Measurements from ENCODE around the gene ELAVL1. TPM values are rescaled to one million over a fixed set of nuclear protein-coding genes. Genes with fewer than 3 reads are reported as not detected.
"Not testable (repeated sequence)": the region's sequence is repeated elsewhere in the genome, so short reads cannot be mapped to it uniquely, and the experiment has no call there.

ELAVL1 gene
- total RNA-seq = 16.2 TPM

GRCh38 chr19:8005534-8006256 is at the start of gene ELAVL1:
TSS of gene ELAVL1 (minus strand) at chr19:8005641. CDS start at chr19:7991815, 13,826 bp downstream.
- peak; percentile 84 for DNase-seq

- no peak for DNase-seq
Measured at GRCh38 chr19:8054169-8054568, 48.7 kb upstream of the ELAVL1 start.

GRCh38 chr19:8052464-8052859 is 47.0 kb upstream of the ELAVL1 start, which contains the start of gene CCL25:
TSS of gene CCL25 (plus strand) at chr19:8052760. CDS start at chr19:8053050, 290 bp downstream.
- DNase-seq = no peak

- peak; percentile 54 for DNase-seq
Measured at GRCh38 chr19:8050274-8051096, 45.0 kb upstream of the ELAVL1 start.

- DNase-seq = no peak
Measured at GRCh38 chr19:8046569-8047165, 41.2 kb upstream of the ELAVL1 start.

GRCh38 chr19:8045872-8046568 is 40.6 kb upstream of the ELAVL1 start:
- no peak for DNase-seq

GRCh38 chr19:8044018-8044417 is 38.6 kb upstream of the ELAVL1 start:
- DNase-seq = no peak

- DNase-seq = no peak
Measured at GRCh38 chr19:8042900-8043299, 37.5 kb upstream of the ELAVL1 start.

- no peak for DNase-seq
Measured at GRCh38 chr19:8041531-8041931, 36.1 kb upstream of the ELAVL1 start.

- no peak for DNase-seq
Measured at GRCh38 chr19:8039231-8039630, 33.8 kb upstream of the ELAVL1 start.

- no peak for DNase-seq
Measured at GRCh38 chr19:8038815-8039214, 33.4 kb upstream of the ELAVL1 start.

GRCh38 chr19:8036434-8037099 is 31.1 kb upstream of the ELAVL1 start:
- no peak for DNase-seq

- DNase-seq = no peak
Measured at GRCh38 chr19:8034178-8034525, 28.7 kb upstream of the ELAVL1 start.

GRCh38 chr19:8033287-8034177 is 28.1 kb upstream of the ELAVL1 start:
- DNase-seq = not testable (repeated sequence)

GRCh38 chr19:8030960-8031359 is 25.5 kb upstream of the ELAVL1 start:
- no peak for DNase-seq

GRCh38 chr19:8028951-8029491 is 23.6 kb upstream of the ELAVL1 start:
- no peak for DNase-seq

GRCh38 chr19:8025316-8025715 is 19.9 kb upstream of the ELAVL1 start:
- DNase-seq = no peak

GRCh38 chr19:8024256-8024655 is 18.8 kb upstream of the ELAVL1 start:
- DNase-seq = not testable (repeated sequence)

GRCh38 chr19:8023371-8023770 is 17.9 kb upstream of the ELAVL1 start:
- DNase-seq = no peak

- no peak for DNase-seq
Measured at GRCh38 chr19:8022275-8022674, 16.8 kb upstream of the ELAVL1 start.

- no peak for DNase-seq
Measured at GRCh38 chr19:8021374-8021773, 15.9 kb upstream of the ELAVL1 start.
